Suprapubic skin (tissue), 4 donors: ENCODE data around the gene FERD3L. TPM values are rescaled to one million over a fixed set of nuclear protein-coding genes. Genes with fewer than 3 reads are reported as not detected.

Experiments used
- DNase-seq, 2 donors: peaks; one replicate each; pipeline ENCODE4 v3.0.0-alpha.2; 2019; ENCODE audit warnings: low spot score in 2 of 2
- H3K27ac ChIP-seq: fragments of 200-600 bp; sonication (generic); one replicate; pipeline ENCODE4 v1.5.1; 2019
- H3K27me3 ChIP-seq: fragments of 200-600 bp; sonication (generic); one replicate; pipeline ENCODE4 v1.5.1; 2019
- H3K36me3 ChIP-seq: fragments of 200-600 bp; sonication (generic); one replicate; pipeline ENCODE4 v1.5.1; 2019
- H3K4me1 ChIP-seq: fragments of 200-600 bp; sonication (generic); one replicate; pipeline ENCODE4 v1.5.1; 2019
- H3K4me3 ChIP-seq: fragments of 200-600 bp; sonication (generic); one replicate; pipeline ENCODE4 v1.5.1; 2019; ENCODE audit warnings: mild to moderate bottlenecking
- H3K9me3 ChIP-seq: fragments of 200-600 bp; sonication (generic); one replicate; pipeline ENCODE4 v1.5.1; 2019
- EP300 ChIP-seq: sonication (generic); formaldehyde crosslinking; IDR thresholded peaks from one replicate; pipeline ENCODE4 v1.6.1; 2017; ENCODE audit warnings: antibody characterized with exemption
- POLR2A ChIP-seq, 2 donors: fragments of 450-650 bp; IDR thresholded peaks; one replicate each; pipeline ENCODE4 v1.6.1; 2017; ENCODE audit warnings: antibody characterized with exemption in 2 of 2, mild to moderate bottlenecking in 2 of 2, moderate library complexity in 2 of 2
- POLR2AphosphoS5 ChIP-seq, 3 donors: sonication (generic); formaldehyde crosslinking; IDR thresholded peaks; one replicate each; pipeline ENCODE4 v1.6.1; 2017; ENCODE audit warnings: antibody characterized with exemption in 3 of 3
- WGBS: methylation state at CpG from one replicate; pipeline ENCODE4 v1.1.5; 2018; 5-methylcytosine and 5-hydroxymethylcytosine counted together
- total RNA-seq, 4 donors: library from RNA; depleted of rRNA; stranded (reverse); fragments of >200 nt; gene quantifications; one replicate each; pipeline ENCODE4 v1.1.0, GENCODE V29; 2016
- TF ChIP-seq, protein P1 (sequence below), 2 donors: fragments of 200-600 bp in 1 of 2; fragments of 450-650 bp in 1 of 2; sonication (generic) in 1 of 2; IDR thresholded peaks; one replicate each; pipeline ENCODE4 v1.5.1; 2016 to 2019; ENCODE audit warnings: antibody characterized with exemption in 2 of 2, mild to moderate bottlenecking in 1 of 2, moderate library complexity in 1 of 2

Gene FERD3L
- total RNA-seq, 4 donors from 2014 or later: not detected

DNA sequence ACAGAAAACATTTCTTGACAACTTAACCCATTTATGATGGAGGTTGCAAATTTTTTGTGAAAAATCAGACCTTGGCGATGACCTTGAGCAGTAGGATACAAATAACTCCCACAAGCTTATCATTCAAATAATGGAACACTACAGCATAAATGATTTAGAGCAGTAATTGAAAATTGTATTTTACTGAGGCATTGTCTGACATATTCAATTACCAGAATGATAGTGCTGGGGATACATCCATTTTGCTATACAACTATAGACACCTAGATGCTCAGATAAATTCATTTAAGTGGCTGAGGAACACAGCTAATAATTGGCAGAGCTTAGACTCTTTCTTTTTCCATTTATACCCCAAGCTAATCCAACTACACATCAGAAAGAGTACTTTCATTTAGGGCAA, 46.7 kb downstream of the FERD3L start:
- Histone ChIP-seq H3K36me3 (no peaks in the 10 kb centered on the region), H3K4me1 (peaks cover 3% of the 10 kb centered on the region), H3K27me3 (peaks cover 14% of the 10 kb centered on the region), H3K27ac (peak overlapping the region; percentile 53), H3K9me3 (no peaks in the 10 kb centered on the region), H3K4me3 (peak overlapping the region; percentile 21)
- 81% methylated on average over 1 of the region's 1 CpG for WGBS
- no peak for DNase-seq
- TF ChIP-seq, protein P1, sequence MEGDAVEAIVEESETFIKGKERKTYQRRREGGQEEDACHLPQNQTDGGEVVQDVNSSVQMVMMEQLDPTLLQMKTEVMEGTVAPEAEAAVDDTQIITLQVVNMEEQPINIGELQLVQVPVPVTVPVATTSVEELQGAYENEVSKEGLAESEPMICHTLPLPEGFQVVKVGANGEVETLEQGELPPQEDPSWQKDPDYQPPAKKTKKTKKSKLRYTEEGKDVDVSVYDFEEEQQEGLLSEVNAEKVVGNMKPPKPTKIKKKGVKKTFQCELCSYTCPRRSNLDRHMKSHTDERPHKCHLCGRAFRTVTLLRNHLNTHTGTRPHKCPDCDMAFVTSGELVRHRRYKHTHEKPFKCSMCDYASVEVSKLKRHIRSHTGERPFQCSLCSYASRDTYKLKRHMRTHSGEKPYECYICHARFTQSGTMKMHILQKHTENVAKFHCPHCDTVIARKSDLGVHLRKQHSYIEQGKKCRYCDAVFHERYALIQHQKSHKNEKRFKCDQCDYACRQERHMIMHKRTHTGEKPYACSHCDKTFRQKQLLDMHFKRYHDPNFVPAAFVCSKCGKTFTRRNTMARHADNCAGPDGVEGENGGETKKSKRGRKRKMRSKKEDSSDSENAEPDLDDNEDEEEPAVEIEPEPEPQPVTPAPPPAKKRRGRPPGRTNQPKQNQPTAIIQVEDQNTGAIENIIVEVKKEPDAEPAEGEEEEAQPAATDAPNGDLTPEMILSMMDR (IDR thresholded peaks at IDR 0.05): no peak
- TF ChIP-seq POLR2A (IDR thresholded peaks at IDR 0.05): no peak
- no peak for TF ChIP-seq EP300
- no peak for TF ChIP-seq POLR2AphosphoS5 (IDR thresholded peaks at IDR 0.05)

DNA sequence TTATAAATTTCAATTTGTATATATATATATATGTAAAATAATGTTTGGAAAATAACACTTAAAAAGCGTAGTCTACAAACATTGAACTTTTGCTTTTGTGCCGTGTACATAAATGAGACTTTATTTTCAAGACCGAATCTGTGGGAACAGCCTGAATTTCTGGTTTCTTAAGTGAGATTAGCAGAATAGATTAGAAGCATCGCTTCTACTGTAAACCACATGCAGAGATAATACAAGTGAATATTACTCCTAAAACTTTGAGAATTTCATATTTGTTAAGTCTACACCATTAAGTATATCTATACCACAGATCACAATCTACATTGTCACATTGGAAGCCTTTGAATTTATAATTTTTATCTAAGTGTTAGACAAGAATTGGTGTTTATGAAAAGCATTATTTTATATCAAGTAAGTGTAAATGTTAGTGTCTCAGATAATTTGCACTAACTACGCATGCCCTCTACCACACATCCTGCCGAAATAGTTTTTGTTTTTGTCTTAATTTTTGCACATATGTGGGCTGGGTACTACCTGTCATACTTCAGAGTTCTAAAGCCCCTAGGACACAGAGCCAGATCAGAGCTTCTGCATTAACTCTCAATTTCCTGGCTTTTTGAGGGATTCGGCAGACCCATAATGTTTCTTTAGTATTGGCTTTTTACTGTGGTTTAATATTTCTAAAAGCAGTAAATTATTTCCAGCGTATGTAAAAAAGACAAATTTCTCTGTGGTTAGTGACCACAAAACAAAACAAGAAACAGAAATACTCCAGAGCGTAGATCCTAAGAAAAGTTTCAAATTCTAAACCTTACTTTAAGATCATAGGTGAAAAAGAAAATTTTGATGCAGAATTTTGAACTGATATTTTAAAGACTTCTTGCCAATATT, 47.8 kb downstream of the FERD3L start:
- peaks cover 3% of the 10 kb centered on the region for H3K4me1 ChIP-seq
- peaks cover 3% of the 10 kb centered on the region for H3K27me3 ChIP-seq
- H3K36me3 ChIP-seq: no peaks in the 10 kb centered on the region
- DNase-seq: no peak
- no peaks in the 10 kb centered on the region for H3K9me3 ChIP-seq
- H3K27ac ChIP-seq: peak overlapping the region; percentile 48
- 56% methylated on average over 9 of the region's 9 CpGs for WGBS
- peak overlapping the region; percentile 0 for H3K4me3 ChIP-seq
- TF ChIP-seq POLR2A (IDR thresholded peaks at IDR 0.05): no peak
- TF ChIP-seq EP300: no peak
- no peak for TF ChIP-seq POLR2AphosphoS5 (IDR thresholded peaks at IDR 0.05)
- TF ChIP-seq, protein P1 (IDR thresholded peaks at IDR 0.05): no peak

DNA sequence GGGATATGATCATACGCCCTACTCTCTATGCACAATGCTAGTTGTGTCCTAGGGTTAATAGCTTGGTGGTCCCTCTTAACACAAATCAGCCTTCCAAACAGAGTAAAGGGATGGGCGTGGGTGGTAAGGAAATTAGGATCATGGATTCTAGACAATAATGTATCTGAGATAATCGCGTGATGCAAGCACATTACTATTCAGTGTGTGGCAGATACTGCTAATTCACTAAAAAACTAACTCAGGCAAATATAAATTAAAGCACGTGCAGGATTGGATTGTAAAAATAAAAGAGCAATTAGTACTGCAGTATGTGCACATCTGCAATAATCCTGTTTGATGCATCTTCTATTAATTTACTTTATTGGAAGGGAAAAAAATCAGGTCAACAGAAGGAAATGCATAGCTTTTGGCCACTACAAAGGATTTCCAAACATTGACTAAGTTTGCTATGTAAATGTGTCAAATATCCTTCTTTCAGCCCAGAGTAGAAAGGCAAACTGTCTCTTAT, 49.8 kb downstream of the FERD3L start:
- no peak for DNase-seq
- Histone ChIP-seq H3K9me3 (no peaks in the 10 kb centered on the region), H3K27me3 (no peaks in the 10 kb centered on the region), H3K36me3 (no peaks in the 10 kb centered on the region), H3K4me1 (peaks cover 3% of the 10 kb centered on the region), H3K27ac (peak overlapping the region; percentile 24), H3K4me3 (no peak overlapping the region)
- no peak for TF ChIP-seq POLR2A (IDR thresholded peaks at IDR 0.05)
- TF ChIP-seq POLR2AphosphoS5 (IDR thresholded peaks at IDR 0.05): no peak
- no peak for TF ChIP-seq EP300
- TF ChIP-seq, protein P1 (IDR thresholded peaks at IDR 0.05): no peak
- 64% methylated on average over 5 of the region's 5 CpGs for WGBS

Other genes with a start within 250 kb of the FERD3L start
- gene TWIST1, start 27.8 kb downstream of the FERD3L start, total RNA-seq: 10 to 100 TPM in 3 of 4 donors, 1 to 10 TPM in 1; 4.0 to 12.7 (median 10.5) TPM